ENCODE measurements around the gene NCOA7.

GRCh38 chr6:125857846-125858245 lies 67.1 kb downstream of the NCOA7 start:
- TF ChIP-seq CTCF (IDR thresholded peaks at IDR 0.05) (no peak), POLR2A (IDR thresholded peaks at IDR 0.05) (no peak)
